ENCODE results near the gene COL9A3. TPM values are rescaled to one million over a fixed set of nuclear protein-coding genes. Genes with fewer than 3 reads are reported as not detected.

The COL9A3 gene
- total RNA-seq, 1 donor = 0.43 TPM

DNA sequence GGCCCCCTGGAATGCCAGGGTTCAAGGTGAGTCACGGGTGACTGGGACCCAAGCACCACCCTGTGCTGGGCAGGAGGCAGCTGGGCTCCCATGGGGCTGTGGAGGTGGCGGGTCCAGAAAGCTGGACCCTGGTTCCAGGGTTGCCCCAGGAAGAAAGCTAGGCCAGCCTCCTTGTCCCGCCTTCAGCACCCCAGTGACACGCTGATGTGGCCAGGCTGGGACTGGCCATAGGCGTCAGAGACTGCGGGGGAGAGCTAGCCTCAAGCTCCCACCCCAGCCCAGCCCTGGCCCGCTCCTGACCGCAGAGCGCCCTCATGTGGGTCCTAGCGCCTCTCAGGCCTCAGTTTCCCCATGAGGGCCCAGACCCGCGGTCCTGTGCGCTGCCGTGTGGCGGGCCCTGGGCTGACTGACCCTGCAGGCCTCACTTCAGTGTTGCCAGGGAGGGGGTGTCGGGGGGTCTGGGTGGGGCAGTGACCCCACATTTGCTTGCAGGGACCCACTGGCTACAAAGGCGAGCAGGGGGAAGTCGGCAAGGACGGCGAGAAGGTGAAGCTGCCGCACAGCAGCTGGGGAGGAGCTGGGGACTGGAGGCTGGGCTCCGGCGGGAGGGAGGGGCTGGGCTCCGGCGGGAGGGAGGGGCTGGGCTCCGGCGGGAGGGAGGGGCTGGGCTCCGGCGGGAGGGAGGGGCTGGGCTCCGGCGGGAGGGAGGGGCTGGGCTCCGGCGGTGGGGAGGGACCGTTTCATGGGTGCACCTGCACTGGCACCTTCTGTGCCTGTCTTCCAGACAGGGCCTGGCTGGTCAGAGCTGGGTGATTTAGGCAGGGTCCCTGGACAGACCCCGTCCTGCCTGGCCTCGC lies 7.9 kb downstream of the COL9A3 start:
- DNase-seq (ENCODE audit: low read depth) = peak; percentile 42
- TF ChIP-seq CTCF (IDR thresholded peaks at IDR 0.05; ENCODE audit: insufficient read depth, low read depth, low read length) = no peak
- peak overlapping the region; percentile 30 for H3K4me3 ChIP-seq (ENCODE audit: low read depth, low read length)

GRCh38 chr20:62825333-62825985 lies 8.6 kb downstream of the COL9A3 start:
- no peak for TF ChIP-seq CTCF (IDR thresholded peaks at IDR 0.05; ENCODE audit: insufficient read depth, low read depth, low read length)
- H3K4me3 ChIP-seq (ENCODE audit: low read depth, low read length) = no peak overlapping the region
- no peak for DNase-seq (ENCODE audit: low read depth)

DNA sequence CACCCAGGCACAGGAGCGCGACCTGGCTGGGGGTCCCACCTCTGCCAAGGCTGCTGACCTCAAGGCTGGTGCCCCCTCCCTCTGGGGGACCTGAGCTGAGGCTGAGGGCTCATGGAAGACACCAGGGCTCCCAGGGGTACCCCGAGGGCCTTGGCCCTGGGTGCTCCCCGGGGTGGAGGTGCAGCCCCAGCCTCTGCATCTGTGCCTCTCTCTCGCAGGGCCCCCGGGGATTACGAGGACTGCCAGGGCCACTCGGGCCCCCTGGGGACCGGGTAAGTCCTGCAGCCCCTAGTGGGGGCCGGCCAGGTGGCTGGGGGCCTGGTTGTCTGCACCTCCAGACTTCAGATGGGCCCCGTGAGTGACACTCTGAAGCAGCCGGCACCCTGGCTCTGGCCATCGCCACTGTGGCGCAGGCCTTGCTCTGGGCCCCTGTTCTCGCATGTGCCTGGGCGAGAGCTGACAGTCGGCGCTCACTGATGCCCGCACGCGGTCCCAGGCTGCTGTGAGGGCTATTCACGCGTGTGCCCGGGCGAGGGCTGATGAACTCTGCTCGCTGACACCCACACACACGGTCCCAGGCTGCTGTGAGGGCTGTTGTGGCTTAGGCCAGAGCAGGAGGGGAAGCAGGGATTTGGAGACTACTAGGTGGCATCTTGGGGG lies 9.3 kb downstream of the COL9A3 start:
- H3K4me3 ChIP-seq (ENCODE audit: low read depth, low read length) = no peak overlapping the region
- DNase-seq (ENCODE audit: low read depth) = no peak
- no peak for TF ChIP-seq CTCF (IDR thresholded peaks at IDR 0.05; ENCODE audit: insufficient read depth, low read depth, low read length)

DNA sequence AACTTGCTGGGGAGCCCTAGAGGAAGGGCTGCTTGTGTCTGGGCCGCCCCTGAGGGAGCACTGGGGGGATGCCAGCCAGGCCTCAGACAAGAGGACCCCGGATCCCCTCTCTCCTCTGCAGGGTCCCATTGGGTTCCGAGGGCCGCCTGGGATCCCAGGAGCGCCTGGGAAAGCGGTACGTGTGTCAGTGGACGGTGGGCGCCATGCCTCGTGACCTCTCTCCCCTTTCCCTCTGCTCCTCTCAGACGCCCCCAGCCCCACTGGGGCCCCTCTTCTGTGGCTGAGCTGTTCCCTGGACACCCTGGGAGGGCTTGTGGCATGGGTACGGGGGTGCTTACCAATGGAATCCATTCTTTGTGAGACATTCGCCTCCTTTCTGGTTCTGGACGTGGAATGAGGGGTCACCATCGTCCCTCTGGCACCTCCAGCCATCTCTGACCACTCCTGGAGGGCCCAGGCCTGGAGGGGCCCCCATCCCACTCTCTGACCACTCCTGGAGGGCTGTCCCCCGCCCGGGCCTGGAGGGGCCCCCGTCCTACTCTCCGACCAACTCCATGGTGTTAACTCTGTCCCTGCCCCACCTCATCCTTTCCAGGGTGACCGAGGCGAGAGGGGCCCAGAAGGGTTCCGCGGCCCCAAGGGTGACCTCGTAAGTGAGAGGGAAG lies 9.9 kb downstream of the COL9A3 start:
- no peak for DNase-seq (ENCODE audit: low read depth)
- no peak for TF ChIP-seq CTCF (IDR thresholded peaks at IDR 0.05; ENCODE audit: insufficient read depth, low read depth, low read length)
- H3K4me3 ChIP-seq (ENCODE audit: low read depth, low read length) = no peak overlapping the region

DNA sequence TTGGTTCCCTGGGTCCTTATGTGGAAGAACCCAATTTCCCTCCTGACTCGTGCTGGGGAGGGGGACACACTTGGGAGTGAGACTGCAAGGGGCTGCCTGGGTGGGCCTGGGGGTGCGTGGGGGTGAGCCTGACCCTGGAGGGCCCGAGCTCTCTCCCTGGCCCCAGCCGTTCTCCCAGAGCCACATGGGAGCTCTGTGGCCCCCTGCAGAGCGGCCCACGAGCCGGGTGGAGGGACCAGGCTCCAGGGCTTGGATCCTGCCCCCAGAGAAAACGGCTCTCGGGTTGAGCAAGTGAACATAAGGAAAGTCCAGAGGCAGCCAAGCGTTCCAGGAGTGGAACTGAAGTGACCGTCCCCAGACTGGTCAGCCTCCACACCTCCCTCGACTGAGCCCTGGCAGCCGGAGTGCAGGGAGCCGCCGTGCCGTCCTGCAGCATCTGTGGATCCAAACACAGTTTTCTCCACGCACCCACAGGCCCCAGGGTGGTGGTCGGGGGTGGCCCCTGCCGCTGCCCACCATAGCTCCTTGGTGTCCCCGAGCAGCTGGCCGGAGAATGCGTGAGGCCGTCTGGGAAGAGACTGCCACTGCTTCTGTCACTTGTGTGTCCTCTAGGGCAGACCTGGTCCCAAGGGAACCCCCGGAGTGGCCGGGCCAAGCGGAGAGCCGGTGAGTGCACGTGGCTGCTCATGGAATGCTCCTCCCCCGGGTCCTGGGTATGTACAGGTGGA lies 10.6 kb downstream of the COL9A3 start:
- H3K4me3 ChIP-seq (ENCODE audit: low read depth, low read length) = no peak overlapping the region
- DNase-seq (ENCODE audit: low read depth) = no peak
- no peak for TF ChIP-seq CTCF (IDR thresholded peaks at IDR 0.05; ENCODE audit: insufficient read depth, low read depth, low read length)

GRCh38 chr20:62828051-62828450 lies 11.2 kb downstream of the COL9A3 start:
- no peak overlapping the region for H3K4me3 ChIP-seq (ENCODE audit: low read depth, low read length)
- DNase-seq (ENCODE audit: low read depth) = no peak
- no peak for TF ChIP-seq CTCF (IDR thresholded peaks at IDR 0.05; ENCODE audit: insufficient read depth, low read depth, low read length)
